HTERT RPE-1 (cell line): Measurements from ENCODE around the gene ERICH6B.

Experiments used
- in situ Hi-C: fragments of 300-500 bp; cut with MboI; formaldehyde crosslinking; loops from 4 replicates; pipeline ENCODE4 v1.14.3; 2020; ENCODE audit warnings: low sequenced_read_pairs

The ERICH6B gene

DNA sequence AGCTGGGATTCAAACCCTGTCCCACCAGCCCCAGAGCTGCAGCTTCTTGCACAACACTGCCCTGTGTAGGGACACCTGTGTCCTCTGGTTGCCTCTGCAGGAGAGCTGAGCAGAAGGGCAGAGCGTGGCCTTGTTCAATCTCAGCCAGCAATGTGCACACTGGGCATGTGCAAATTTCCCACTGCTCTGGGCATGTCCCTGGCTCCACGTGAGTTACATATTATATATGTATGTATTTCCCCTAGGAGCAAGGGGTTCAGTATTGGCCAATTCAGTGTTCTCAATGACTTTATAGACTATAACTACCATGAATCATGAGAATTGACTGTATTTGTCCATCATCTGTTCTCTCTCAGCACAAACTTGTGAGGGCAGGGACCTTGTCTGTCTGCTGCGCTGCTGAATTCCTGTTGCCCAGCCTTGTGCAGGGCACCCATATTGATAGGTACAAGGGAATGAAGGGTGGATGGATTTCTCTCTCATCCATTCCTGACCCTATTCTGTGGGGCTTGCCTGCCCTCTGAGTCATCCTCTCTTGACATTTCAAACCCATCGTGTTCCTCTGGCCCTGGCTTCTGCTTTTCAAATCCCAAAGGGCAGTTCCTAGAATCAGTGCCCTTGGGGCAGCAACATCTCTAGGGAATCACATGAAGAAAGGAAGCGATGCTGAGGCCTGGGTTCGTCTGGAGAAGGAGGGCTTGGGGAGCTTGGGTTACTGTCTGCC is 69.7 kb downstream of the ERICH6B start:
- in situ Hi-C loops, result no loop called here

- in situ Hi-C loops, result no loop called here
Observed at GRCh38 chr13:45544520-45544919, 71.0 kb downstream of the ERICH6B start.

GRCh38 chr13:45542878-45543277 is 72.7 kb downstream of the ERICH6B start:
- in situ Hi-C loops, result no loop called here

GRCh38 chr13:45542391-45542790 is 73.1 kb downstream of the ERICH6B start:
- in situ Hi-C loops, result no loop called here

DNA sequence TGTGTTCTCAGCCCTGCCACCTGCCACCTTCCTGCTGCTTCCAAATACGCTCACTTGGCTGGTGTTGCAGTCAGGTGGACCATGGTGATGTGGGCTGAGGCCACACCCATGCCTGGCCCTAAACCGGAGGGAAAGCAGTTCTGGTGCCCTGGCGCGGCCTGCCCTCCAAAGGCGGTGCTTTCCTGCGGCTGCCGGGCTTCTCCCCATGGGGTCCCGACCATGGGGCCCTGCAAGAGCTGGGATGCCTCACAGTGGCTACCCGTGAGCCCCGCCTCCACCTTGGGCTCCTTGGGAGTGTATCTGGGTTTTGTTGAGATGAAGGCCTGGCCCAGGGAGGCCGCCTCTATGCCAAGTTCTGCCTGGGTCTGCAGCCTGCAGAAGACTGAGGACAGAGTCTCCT is 73.7 kb downstream of the ERICH6B start:
- in situ Hi-C loops, result no loop called here

DNA sequence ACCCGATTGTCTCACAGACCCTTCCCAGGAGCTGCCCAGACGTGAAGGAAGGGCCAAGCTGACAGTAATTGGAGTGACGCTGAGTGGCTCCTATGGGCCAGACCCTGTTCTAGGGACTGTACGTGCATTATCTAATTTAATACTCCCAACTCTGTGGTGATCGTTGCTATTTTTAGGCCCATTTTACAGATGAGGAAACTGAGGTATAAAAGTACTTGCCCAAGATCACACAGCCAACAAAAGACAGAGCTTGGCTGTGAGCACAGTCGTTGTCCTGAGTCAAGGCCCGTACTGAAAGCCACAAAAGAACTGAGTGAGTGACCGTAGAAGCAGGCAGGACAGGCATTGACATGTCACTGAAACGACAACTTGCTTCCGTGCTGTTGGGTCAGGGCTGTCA is 74.7 kb downstream of the ERICH6B start:
- in situ Hi-C loops, result no loop called here

DNA sequence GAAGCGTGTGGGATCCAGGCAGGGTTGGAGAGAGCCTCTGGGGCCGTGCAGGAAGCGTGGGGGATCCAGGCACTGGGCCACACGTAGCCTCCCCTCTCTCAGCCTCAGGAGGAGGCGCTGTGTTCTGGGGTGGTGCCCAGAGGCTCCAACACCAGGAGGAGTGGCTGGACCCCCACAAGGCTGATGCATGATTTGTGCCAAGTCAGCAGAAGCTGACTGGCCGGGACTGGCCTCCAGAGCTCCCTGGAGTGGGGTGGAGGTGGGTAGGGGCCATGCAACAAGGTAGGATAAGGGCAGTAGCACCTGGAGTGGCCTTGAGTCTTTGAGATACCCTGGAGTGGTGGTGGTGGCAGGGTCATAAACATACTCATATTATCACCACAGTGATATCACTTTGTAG is 75.3 kb downstream of the ERICH6B start:
- in situ Hi-C loops, result no loop called here

GRCh38 chr13:45538382-45538781 is 77.2 kb downstream of the ERICH6B start:
- in situ Hi-C loops, result no loop called here

DNA sequence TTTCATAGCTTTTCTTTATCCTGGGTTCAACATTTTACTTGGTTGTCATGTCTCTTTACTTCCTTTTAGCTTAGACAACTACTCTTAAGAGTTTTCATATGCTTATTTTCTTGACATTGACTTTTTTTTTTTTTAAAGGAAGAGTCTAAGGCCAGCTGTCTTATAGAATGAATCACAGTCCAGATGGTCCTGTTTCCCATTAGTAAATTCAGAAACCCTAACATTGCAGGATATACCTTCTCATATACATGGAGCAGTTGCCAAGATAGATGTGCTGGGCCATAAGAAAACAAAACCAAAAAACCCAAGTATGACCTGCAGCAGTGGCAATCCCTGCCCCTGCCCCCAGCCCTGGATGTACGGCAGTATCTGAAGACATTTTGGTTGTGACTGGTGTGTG is 78.0 kb downstream of the ERICH6B start:
- in situ Hi-C loops, result no loop called here

DNA sequence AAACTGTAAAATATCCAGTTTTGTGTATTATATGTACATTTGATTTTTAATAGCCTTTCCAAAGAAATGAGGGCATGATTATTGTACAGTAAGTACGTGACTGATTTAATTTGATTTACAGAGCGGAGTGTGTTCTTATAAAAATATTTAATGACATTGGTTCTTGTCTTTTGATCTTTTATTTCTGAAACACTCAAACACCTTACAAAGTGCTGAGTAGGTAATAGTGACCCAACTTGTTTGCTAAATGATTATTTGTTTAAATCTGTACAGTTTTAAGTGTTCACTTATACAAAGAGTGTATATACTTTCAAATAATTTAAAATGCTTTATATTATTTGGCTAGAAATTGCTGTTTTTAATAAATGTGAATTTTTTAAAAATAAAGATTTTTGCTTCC is 79.3 kb downstream of the ERICH6B start:
- in situ Hi-C loops, result no loop called here

- in situ Hi-C loops, result no loop called here
Observed at GRCh38 chr13:45534604-45535003, 80.9 kb downstream of the ERICH6B start.

DNA sequence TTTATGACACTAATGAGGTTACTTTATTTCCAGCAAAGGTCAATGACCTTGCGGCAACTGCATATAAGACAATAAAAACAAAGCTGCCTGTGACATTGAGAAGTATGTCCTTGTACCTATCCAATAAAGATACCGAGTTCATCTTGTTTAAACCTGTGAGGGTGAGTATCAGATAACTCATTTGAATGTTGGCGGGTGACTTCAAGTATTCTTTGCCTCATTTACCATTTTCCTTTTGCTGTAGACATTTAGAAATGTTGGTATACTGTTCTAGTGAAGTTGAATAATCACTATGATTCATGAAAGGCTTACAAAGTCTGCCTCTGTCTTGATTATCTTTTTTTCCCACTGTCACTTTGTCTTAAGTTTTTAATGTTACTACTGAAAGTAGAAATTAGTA is 85.8 kb downstream of the ERICH6B start:
- in situ Hi-C loops, result no loop called here

- in situ Hi-C loops, result no loop called here
Observed at GRCh38 chr13:45527699-45528462, 87.7 kb downstream of the ERICH6B start.

DNA sequence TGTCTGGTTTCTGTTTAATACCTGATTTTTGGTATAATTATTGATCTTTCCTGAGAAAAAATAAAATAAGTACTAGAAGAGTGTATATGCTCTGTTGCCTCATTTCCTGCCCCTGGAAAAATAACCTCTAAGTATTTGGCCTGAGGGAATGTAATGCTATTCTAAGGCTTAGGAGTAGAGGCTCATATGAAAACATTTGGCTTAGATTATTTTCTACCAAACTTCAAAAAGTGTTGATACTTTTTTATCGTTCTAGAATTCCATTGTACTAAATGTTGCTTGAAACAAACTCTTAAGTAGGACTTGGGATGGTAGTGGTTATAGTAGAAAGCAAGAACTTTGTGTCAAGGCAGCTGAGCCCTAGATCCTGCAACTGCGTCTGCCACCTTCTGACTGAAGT is 93.0 kb downstream of the ERICH6B start:
- in situ Hi-C loops, result no loop called here

DNA sequence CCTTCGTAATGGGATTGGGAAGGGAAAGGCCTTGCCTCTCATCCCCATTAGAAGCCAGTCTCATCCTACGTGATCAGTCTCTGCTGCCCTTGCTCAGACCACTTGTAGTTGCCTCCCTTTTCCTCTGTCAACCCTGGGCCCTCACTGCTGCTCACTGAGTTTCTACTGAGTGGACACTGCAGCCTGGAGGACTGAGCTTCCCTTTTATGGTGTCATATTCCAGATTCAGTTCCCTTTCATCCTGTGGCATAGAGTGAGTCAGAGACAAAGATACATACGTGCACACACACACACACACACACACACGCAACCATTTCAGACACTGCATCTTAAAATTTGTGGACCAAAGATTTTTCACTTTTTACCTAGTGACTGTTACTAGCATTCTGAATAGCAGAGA is 94.2 kb downstream of the ERICH6B start:
- in situ Hi-C loops, result no loop called here

DNA sequence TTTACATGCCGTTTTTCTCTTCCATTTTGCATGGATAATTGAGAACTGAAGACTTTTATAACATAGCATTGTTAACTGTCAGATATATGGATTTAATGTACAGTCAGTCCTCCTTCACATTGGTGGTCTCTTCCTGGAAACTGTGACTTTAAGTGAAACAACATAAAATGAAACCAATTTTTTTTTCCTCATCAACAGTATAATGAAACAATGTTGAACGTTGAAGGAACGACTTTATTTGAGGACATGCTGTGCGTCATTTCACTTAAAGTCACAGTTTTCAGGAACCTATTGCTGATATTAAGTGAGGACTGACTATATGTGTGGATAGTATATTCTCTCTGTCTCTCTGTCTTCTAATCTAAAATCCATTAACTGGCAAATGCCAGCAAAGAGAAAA is 96.0 kb downstream of the ERICH6B start:
- in situ Hi-C loops, result no loop called here

DNA sequence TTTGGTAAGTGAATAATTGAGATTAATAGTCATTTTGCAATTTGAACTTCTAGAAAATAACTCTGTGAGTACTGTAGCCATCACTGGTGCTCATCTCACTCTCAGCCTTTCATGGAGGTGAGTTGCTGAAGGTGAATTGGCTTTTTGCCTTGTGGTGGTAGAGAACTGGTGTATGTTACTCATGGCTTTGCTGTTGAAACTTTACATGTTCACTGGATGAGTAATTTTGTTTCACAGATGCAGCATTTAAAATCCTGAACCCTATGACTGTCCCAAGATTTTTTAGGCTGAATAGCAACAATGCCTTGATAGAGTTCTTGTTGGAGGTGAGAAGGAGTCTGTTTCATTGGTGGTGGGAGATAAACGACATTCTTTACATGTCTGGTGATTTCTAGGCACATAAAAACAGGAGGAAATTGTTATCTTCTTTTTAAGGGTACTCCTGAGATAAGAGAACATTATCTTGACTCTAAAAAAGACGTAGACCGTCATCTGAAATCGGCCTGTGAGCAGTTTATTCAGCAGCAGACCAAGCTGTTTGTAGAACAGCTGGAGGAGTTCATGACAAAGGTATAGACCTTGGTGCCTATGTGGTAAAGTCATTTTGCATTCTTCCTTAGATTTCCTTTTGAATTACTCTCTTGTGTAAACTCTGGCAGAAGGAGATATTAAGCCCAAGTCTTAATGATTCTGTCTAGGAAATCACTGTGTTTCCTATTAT is 96.9 kb downstream of the ERICH6B start:
- in situ Hi-C loops, result no loop called here

GRCh38 chr13:45516757-45517156 is 98.8 kb downstream of the ERICH6B start:
- in situ Hi-C loops, result no loop called here

GRCh38 chr13:45512098-45512496 is 103.4 kb downstream of the ERICH6B start:
- in situ Hi-C loops, result no loop called here

DNA sequence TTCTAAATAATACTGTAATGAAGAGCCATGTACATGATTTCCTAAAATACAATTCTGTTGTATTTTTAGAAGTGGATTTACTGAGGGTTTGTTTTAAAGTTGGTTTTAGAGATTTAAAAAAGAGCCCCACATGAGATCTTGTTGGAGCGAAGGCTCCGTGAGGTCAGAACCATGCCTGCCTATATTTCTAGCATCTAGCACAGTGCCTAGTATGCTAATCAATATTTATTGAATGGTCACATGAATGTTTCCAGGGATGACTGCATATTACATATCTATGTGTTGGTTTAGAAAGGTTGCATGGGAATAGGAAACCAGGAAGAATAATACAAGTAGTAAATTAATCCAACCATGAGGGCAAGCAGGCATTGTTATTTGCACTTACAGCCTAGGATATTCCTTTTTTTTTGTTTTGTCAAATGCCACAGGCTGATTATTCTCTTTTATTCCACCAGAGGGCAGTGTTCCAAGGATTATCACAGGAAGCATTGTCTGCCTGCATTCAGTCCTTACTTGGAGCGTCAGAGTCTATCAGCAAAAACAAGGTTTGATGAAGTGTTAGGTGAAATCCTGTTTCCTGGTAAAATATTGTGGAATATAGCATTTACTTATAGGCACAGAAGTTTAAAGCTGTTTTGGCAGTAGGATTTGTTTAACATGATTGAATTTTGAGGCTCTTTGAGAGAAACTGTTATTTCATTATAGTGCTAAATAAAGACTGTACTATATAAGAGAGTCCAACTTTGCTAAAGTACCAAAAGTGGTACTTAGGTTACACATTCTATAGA is 104.0 kb downstream of the ERICH6B start:
- in situ Hi-C loops, result no loop called here

GRCh38 chr13:45510672-45511071 is 104.9 kb downstream of the ERICH6B start:
- in situ Hi-C loops, result no loop called here
